ENCODE measurements around the gene WT1. TPM values are rescaled to one million over a fixed set of nuclear protein-coding genes. Genes with fewer than 3 reads are reported as not detected.

WT1 gene
- total and polyA plus RNA-seq, 10 of the 15 experiments (the other 5 are each of a cell fraction or from before 2014, with no cell fraction given) = 0.07 to 0.37 (median 0.08) TPM; not detected in 7

DNA sequence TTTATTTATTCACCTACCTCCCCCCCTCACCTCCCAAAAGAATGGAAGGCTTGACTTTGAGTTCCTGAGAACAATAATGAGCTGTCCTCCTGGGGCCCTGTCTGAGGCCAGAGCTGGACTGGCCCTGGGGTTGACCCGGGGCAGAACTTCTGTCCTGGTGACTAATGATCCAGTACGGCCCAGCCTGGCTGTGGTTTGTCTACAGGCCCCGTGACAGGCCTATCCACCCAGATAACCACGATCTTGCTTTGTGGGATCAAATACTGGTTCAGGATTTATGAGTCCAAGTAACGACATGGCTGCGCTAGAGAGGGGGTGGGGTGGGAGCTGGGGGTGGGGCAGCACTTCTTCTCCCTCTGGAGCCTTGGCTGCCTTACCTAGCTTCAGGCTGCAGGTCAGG is 81.5 kb downstream of the WT1 start:
- H3K36me3 ChIP-seq (ENCODE audit: control insufficient read depth in 2 of 2, insufficient read depth in 2 of 2, low read length in 1 of 2) = no peaks in the 10 kb centered on the region
- H3K4me1 ChIP-seq (ENCODE audit: control insufficient read depth, insufficient read depth, low read length) = no peaks in the 10 kb centered on the region
- in situ Hi-C loops (cut with MboI) = no loop called here
- DNase-seq (ENCODE audit: low read depth, low spot score) (no peak), ATAC-seq (no peak), FAIRE-seq (no peak)
- no peaks in the 10 kb centered on the region for H4K20me1 ChIP-seq (ENCODE audit: control insufficient read depth, insufficient read depth)
- CTCF ChIA-PET = interaction anchor here (1.1 kb wide), 1 partner anchor 30 kb away, joined by 3 read pairs; no protein-coding TSS in a partner anchor
- 44% methylated on average over 6 of the region's 6 CpGs for WGBS (ENCODE audit: insufficient coverage, insufficient replicate concordance, low lambda C conversion rate, missing lambda C conversion rate)
- no TSS peak for BruUV-seq (replicated peaks)
- H3K9ac ChIP-seq (ENCODE audit: control insufficient read depth, insufficient read depth, low read length) = no peak overlapping the region
- intact Hi-C loops (cut with micrococcal nuclease; ENCODE audit: unreplicated experiment) = no loop called here
- H3K4me3 ChIP-seq = no peak overlapping the region
- H3K27ac ChIP-seq (ENCODE audit: control insufficient read depth, insufficient read depth) = no peak overlapping the region
- H3K9me3 ChIP-seq (replicated peaks; ENCODE audit: control insufficient read depth, insufficient read depth, low read length) = no peaks in the 10 kb centered on the region
- TF ChIP-seq IKZF1 (conservative IDR thresholded peaks at IDR 0.05) = no peak
- RAD21 ChIA-PET (ENCODE audit: unreplicated experiment) = no interaction called here
- no peaks in the 10 kb centered on the region; a peak in 2 of 4 replicates for H3K27me3 ChIP-seq (replicated peaks in 1 of 2; ENCODE audit: control insufficient read depth in 2 of 2, insufficient read depth in 2 of 2, low read length in 1 of 2)
- no peaks in the 10 kb centered on the region for H3K79me2 ChIP-seq (ENCODE audit: control insufficient read depth, insufficient read depth, low read length)
- no peak overlapping the region for H2AFZ ChIP-seq (ENCODE audit: control insufficient read depth, low read depth, low read length)
- POLR2A ChIA-PET = no interaction called here
- H3K4me2 ChIP-seq (ENCODE audit: control insufficient read depth, insufficient read depth) = no peak overlapping the region
- SMC1A ChIA-PET (ENCODE audit: uncharacterized antibody, unreplicated experiment) = no interaction called here

- Histone ChIP-seq H3K4me2 (ENCODE audit: control insufficient read depth, insufficient read depth) (no peak overlapping the region), H3K4me3 (no peak overlapping the region), H3K9me3 (replicated peaks; ENCODE audit: control insufficient read depth, insufficient read depth, low read length) (no peaks in the 10 kb centered on the region), H3K79me2 (ENCODE audit: control insufficient read depth, insufficient read depth, low read length) (no peaks in the 10 kb centered on the region), H3K27ac (ENCODE audit: control insufficient read depth, insufficient read depth) (no peak overlapping the region), H3K36me3 (ENCODE audit: control insufficient read depth in 2 of 2, insufficient read depth in 2 of 2, low read length in 1 of 2) (no peaks in the 10 kb centered on the region), H4K20me1 (ENCODE audit: control insufficient read depth, insufficient read depth) (no peaks in the 10 kb centered on the region), H2AFZ (ENCODE audit: control insufficient read depth, low read depth, low read length) (no peak overlapping the region), H3K27me3 (replicated peaks in 1 of 2; ENCODE audit: control insufficient read depth in 2 of 2, insufficient read depth in 2 of 2, low read length in 1 of 2) (no peaks in the 10 kb centered on the region; a peak in 2 of 4 replicates), H3K4me1 (ENCODE audit: control insufficient read depth, insufficient read depth, low read length) (no peaks in the 10 kb centered on the region), H3K9ac (ENCODE audit: control insufficient read depth, insufficient read depth, low read length) (no peak overlapping the region)
- CTCF ChIA-PET = interaction anchor here (1.2 kb wide), 1 partner anchor 444 kb away, joined by 5 read pairs; no protein-coding TSS in a partner anchor
- ATAC-seq (no peak), DNase-seq (ENCODE audit: low read depth, low spot score) (no peak), FAIRE-seq (no peak)
- RAD21 ChIA-PET (ENCODE audit: unreplicated experiment) = interaction anchor here (1.7 kb wide), 1 partner anchor 46 kb away, joined by 5 read pairs; no protein-coding TSS in a partner anchor
- POLR2A ChIA-PET = interaction anchor here (0.6 to 1.4 kb wide), 2 partner anchors 15 to 38 kb away, joined by 4 read pairs; no protein-coding TSS in a partner anchor
- intact Hi-C loops (cut with micrococcal nuclease; ENCODE audit: unreplicated experiment) (no loop called here), in situ Hi-C loops (cut with MboI) (no loop called here)
- TF ChIP-seq MYC (IDR thresholded peaks at IDR 0.05; ENCODE audit: insufficient read depth, insufficient read length, insufficient replicate concordance, low read length, severe bottlenecking) = no peak
- no TSS peak for BruUV-seq (replicated peaks)
- 38% methylated on average over 1 of the region's 1 CpG for WGBS (ENCODE audit: insufficient coverage, insufficient replicate concordance, low lambda C conversion rate, missing lambda C conversion rate)
- SMC1A ChIA-PET (ENCODE audit: uncharacterized antibody, unreplicated experiment) = interaction anchor here (0.9 to 1.3 kb wide), 4 partner anchors 9 to 119 kb away, joined by 3 to 5 read pairs (median 4); no protein-coding TSS in a partner anchor
Measured at GRCh38 chr11:32348502-32348901, 86.8 kb downstream of the WT1 start.

All from GM12878 (cell line).